ENCODE results near the gene ANGPTL1.

Gene ANGPTL1

GRCh38 chr1:178825167-178825566, 45.7 kb downstream of the ANGPTL1 start:
- no peak overlapping the region for H3K9ac ChIP-seq (ENCODE audit: low read depth, low read length, poor library complexity)
- no peak overlapping the region for H2AK5ac ChIP-seq (ENCODE audit: low read depth, low read length)
- H3K4ac ChIP-seq (ENCODE audit: low read length): no peak overlapping the region
- no peak overlapping the region for H3K4me2 ChIP-seq (ENCODE audit: insufficient read depth, low read length, poor library complexity, severe bottlenecking)
- no peak overlapping the region for H3K4me3 ChIP-seq (ENCODE audit: low read length in 2 of 2)
- DNase-seq (ENCODE audit: low spot score): no peak
- H3K4me1 ChIP-seq (ENCODE audit: control insufficient read depth in 2 of 2, insufficient read depth in 1 of 2, low read depth in 1 of 2, low read length in 2 of 2): no peaks in the 10 kb centered on the region
- no peak overlapping the region for H3K27ac ChIP-seq (replicated peaks; ENCODE audit: low read length)
- no peak overlapping the region for H2BK5ac ChIP-seq (ENCODE audit: low read length)
- H3K18ac ChIP-seq (ENCODE audit: low read length): no peak overlapping the region
- no CpG with 5 or more reads among the region's 2 CpGs for WGBS, 2 donors (ENCODE audit: extremely low coverage in 2 of 2, insufficient read length in 2 of 2, insufficient replicate concordance in 1 of 2)
- H2AFZ ChIP-seq (ENCODE audit: low read length): no peak overlapping the region
- no peak overlapping the region for H2BK12ac ChIP-seq (ENCODE audit: low read length)
- H4K91ac ChIP-seq (ENCODE audit: low read depth, low read length, poor library complexity): no peak overlapping the region
- no peak overlapping the region for H2BK120ac ChIP-seq (ENCODE audit: low read depth, low read length)
- H2BK15ac ChIP-seq (ENCODE audit: low read length): no peak overlapping the region
- H3K23ac ChIP-seq (ENCODE audit: low read depth, low read length, poor library complexity): no peak overlapping the region
- H4K8ac ChIP-seq (ENCODE audit: low read depth, low read length): no peak overlapping the region
- H3K36me3 ChIP-seq (replicated peaks in 1 of 2; ENCODE audit: control insufficient read depth in 2 of 2, insufficient read depth in 2 of 2, low read length in 2 of 2): peaks cover 2 to 3% of the 10 kb centered on the region in 2 donors
- H3K14ac ChIP-seq (ENCODE audit: low read length): no peak overlapping the region
- H3K9me3 ChIP-seq (replicated peaks in 1 of 2; ENCODE audit: control insufficient read depth in 2 of 2, insufficient read depth in 1 of 2, low read depth in 1 of 2, low read length in 2 of 2): peaks cover 2 to 7% of the 10 kb centered on the region in 2 donors
- H3K27me3 ChIP-seq (ENCODE audit: control insufficient read depth in 3 of 3, insufficient read depth in 3 of 3, low read depth in 1 of 3, low read length in 3 of 3): no peaks in the 10 kb centered on the region
- H3K79me1 ChIP-seq (ENCODE audit: low read depth, low read length): peaks cover 3% of the 10 kb centered on the region

DNA sequence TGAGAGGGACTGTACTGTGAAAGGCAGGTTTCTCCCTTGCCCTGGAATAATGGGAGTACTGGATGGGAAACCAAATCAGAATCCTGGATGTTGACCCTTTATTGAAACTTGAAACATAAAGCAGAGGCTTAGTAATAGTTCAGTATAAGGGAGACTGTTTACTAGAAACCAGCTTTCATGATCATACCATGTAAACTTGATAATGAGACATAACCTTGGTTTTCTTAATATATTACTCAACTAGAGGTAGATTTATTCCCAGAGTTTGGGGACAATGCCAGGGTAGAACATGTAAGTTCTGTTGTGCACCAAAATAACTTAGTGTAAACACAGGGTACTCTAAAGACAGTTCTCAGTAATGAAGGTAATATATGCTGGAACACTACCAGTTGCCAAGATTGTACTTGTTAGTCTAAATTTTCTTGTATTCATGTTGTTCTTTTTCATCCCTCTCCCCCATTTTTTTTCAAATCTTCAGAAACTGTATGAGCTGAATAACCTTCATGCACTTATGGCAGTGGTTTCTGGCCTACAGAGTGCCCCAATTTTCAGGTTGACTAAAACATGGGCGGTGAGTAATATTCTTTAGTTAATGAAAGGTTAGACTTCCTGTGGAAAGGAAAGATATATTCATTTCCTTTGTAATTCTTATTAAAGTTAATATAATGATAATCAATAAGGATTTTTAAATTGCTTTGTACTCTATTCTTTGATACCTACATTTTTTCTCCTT, 49.6 kb downstream of the ANGPTL1 start:
- no peak overlapping the region for H3K4me2 ChIP-seq (ENCODE audit: insufficient read depth, low read length, poor library complexity, severe bottlenecking)
- no peak overlapping the region for H3K9ac ChIP-seq (ENCODE audit: low read depth, low read length, poor library complexity)
- H3K4me1 ChIP-seq (ENCODE audit: control insufficient read depth in 2 of 2, insufficient read depth in 1 of 2, low read depth in 1 of 2, low read length in 2 of 2): no peaks in the 10 kb centered on the region
- H2BK15ac ChIP-seq (ENCODE audit: low read length): no peak overlapping the region
- no peak overlapping the region for H3K18ac ChIP-seq (ENCODE audit: low read length)
- H3K9me3 ChIP-seq (replicated peaks in 1 of 2; ENCODE audit: control insufficient read depth in 2 of 2, insufficient read depth in 1 of 2, low read depth in 1 of 2, low read length in 2 of 2): no peaks in the 10 kb centered on the region
- no peak overlapping the region for H3K4ac ChIP-seq (ENCODE audit: low read length)
- H3K27ac ChIP-seq (replicated peaks; ENCODE audit: low read length): no peak overlapping the region
- H3K23ac ChIP-seq (ENCODE audit: low read depth, low read length, poor library complexity): no peak overlapping the region
- no peak overlapping the region for H2AK5ac ChIP-seq (ENCODE audit: low read depth, low read length)
- no peaks in the 10 kb centered on the region for H3K79me1 ChIP-seq (ENCODE audit: low read depth, low read length)
- H3K4me3 ChIP-seq (ENCODE audit: low read length in 2 of 2): no peak overlapping the region
- DNase-seq (ENCODE audit: low spot score): no peak
- H2BK5ac ChIP-seq (ENCODE audit: low read length): no peak overlapping the region
- H2BK120ac ChIP-seq (ENCODE audit: low read depth, low read length): no peak overlapping the region
- H3K27me3 ChIP-seq (ENCODE audit: control insufficient read depth in 3 of 3, insufficient read depth in 3 of 3, low read depth in 1 of 3, low read length in 3 of 3): no peaks in the 10 kb centered on the region
- no peak overlapping the region for H4K91ac ChIP-seq (ENCODE audit: low read depth, low read length, poor library complexity)
- no peak overlapping the region for H2AFZ ChIP-seq (ENCODE audit: low read length)
- WGBS, 2 donors (ENCODE audit: extremely low coverage in 2 of 2, insufficient read length in 2 of 2, insufficient replicate concordance in 1 of 2): no CpG with 5 or more reads among the region's 1 CpG
- no peak overlapping the region for H4K8ac ChIP-seq (ENCODE audit: low read depth, low read length)
- no peak overlapping the region for H2BK12ac ChIP-seq (ENCODE audit: low read length)
- peaks cover 0 to 2% of the 10 kb centered on the region in 2 donors for H3K36me3 ChIP-seq (replicated peaks in 1 of 2; ENCODE audit: control insufficient read depth in 2 of 2, insufficient read depth in 2 of 2, low read length in 2 of 2)
- H3K14ac ChIP-seq (ENCODE audit: low read length): no peak overlapping the region

GRCh38 chr1:178819123-178819522, 51.8 kb downstream of the ANGPTL1 start:
- no peak overlapping the region for H2BK15ac ChIP-seq (ENCODE audit: low read length)
- no peak overlapping the region for H3K18ac ChIP-seq (ENCODE audit: low read length)
- no peaks in the 10 kb centered on the region for H3K4me1 ChIP-seq (ENCODE audit: control insufficient read depth in 2 of 2, insufficient read depth in 1 of 2, low read depth in 1 of 2, low read length in 2 of 2)
- no peak overlapping the region for H3K14ac ChIP-seq (ENCODE audit: low read length)
- H3K9ac ChIP-seq (ENCODE audit: low read depth, low read length, poor library complexity): no peak overlapping the region
- H4K8ac ChIP-seq (ENCODE audit: low read depth, low read length): no peak overlapping the region
- no peaks in the 10 kb centered on the region for H3K9me3 ChIP-seq (replicated peaks in 1 of 2; ENCODE audit: control insufficient read depth in 2 of 2, insufficient read depth in 1 of 2, low read depth in 1 of 2, low read length in 2 of 2)
- no peak overlapping the region for H2AK5ac ChIP-seq (ENCODE audit: low read depth, low read length)
- no peaks in the 10 kb centered on the region for H3K79me1 ChIP-seq (ENCODE audit: low read depth, low read length)
- no peak overlapping the region for H2BK120ac ChIP-seq (ENCODE audit: low read depth, low read length)
- H3K27me3 ChIP-seq (ENCODE audit: control insufficient read depth in 3 of 3, insufficient read depth in 3 of 3, low read depth in 1 of 3, low read length in 3 of 3): no peaks in the 10 kb centered on the region
- H4K91ac ChIP-seq (ENCODE audit: low read depth, low read length, poor library complexity): no peak overlapping the region
- H2AFZ ChIP-seq (ENCODE audit: low read length): no peak overlapping the region
- DNase-seq (ENCODE audit: low spot score): no peak
- no peak overlapping the region for H2BK12ac ChIP-seq (ENCODE audit: low read length)
- H3K36me3 ChIP-seq (replicated peaks in 1 of 2; ENCODE audit: control insufficient read depth in 2 of 2, insufficient read depth in 2 of 2, low read length in 2 of 2): peaks cover 4 to 6% of the 10 kb centered on the region in 2 donors
- no peak overlapping the region for H3K4me3 ChIP-seq (ENCODE audit: low read length in 2 of 2)
- H3K4me2 ChIP-seq (ENCODE audit: insufficient read depth, low read length, poor library complexity, severe bottlenecking): no peak overlapping the region
- no peak overlapping the region for H2BK5ac ChIP-seq (ENCODE audit: low read length)
- H3K23ac ChIP-seq (ENCODE audit: low read depth, low read length, poor library complexity): no peak overlapping the region
- no CpG with 5 or more reads among the region's 4 CpGs for WGBS, 2 donors (ENCODE audit: extremely low coverage in 2 of 2, insufficient read length in 2 of 2, insufficient replicate concordance in 1 of 2)
- H3K4ac ChIP-seq (ENCODE audit: low read length): no peak overlapping the region
- H3K27ac ChIP-seq (replicated peaks; ENCODE audit: low read length): no peak overlapping the region

GRCh38 chr1:178818416-178818815, 52.5 kb downstream of the ANGPTL1 start:
- Histone ChIP-seq H2BK15ac (ENCODE audit: low read length) (no peak overlapping the region), H3K36me3 (replicated peaks in 1 of 2; ENCODE audit: control insufficient read depth in 2 of 2, insufficient read depth in 2 of 2, low read length in 2 of 2) (peaks cover 6 to 10% of the 10 kb centered on the region in 2 donors), H3K9ac (ENCODE audit: low read depth, low read length, poor library complexity) (no peak overlapping the region), H3K27ac (replicated peaks; ENCODE audit: low read length) (no peak overlapping the region), H3K4ac (ENCODE audit: low read length) (no peak overlapping the region), H3K18ac (ENCODE audit: low read length) (no peak overlapping the region), H2AFZ (ENCODE audit: low read length) (no peak overlapping the region), H2BK120ac (ENCODE audit: low read depth, low read length) (no peak overlapping the region), H3K23ac (ENCODE audit: low read depth, low read length, poor library complexity) (no peak overlapping the region), H4K91ac (ENCODE audit: low read depth, low read length, poor library complexity) (no peak overlapping the region), H2BK5ac (ENCODE audit: low read length) (no peak overlapping the region), H4K8ac (ENCODE audit: low read depth, low read length) (no peak overlapping the region), H2AK5ac (ENCODE audit: low read depth, low read length) (no peak overlapping the region), H3K4me3 (ENCODE audit: low read length in 2 of 2) (no peak overlapping the region), H3K4me1 (ENCODE audit: control insufficient read depth in 2 of 2, insufficient read depth in 1 of 2, low read depth in 1 of 2, low read length in 2 of 2) (no peaks in the 10 kb centered on the region), H3K14ac (ENCODE audit: low read length) (no peak overlapping the region), H3K9me3 (replicated peaks in 1 of 2; ENCODE audit: control insufficient read depth in 2 of 2, insufficient read depth in 1 of 2, low read depth in 1 of 2, low read length in 2 of 2) (no peaks in the 10 kb centered on the region), H3K79me1 (ENCODE audit: low read depth, low read length) (no peaks in the 10 kb centered on the region), H2BK12ac (ENCODE audit: low read length) (no peak overlapping the region), H3K27me3 (ENCODE audit: control insufficient read depth in 3 of 3, insufficient read depth in 3 of 3, low read depth in 1 of 3, low read length in 3 of 3) (no peaks in the 10 kb centered on the region), H3K4me2 (ENCODE audit: insufficient read depth, low read length, poor library complexity, severe bottlenecking) (no peak overlapping the region)
- no CpG with 5 or more reads among the region's 2 CpGs for WGBS, 2 donors (ENCODE audit: extremely low coverage in 2 of 2, insufficient read length in 2 of 2, insufficient replicate concordance in 1 of 2)
- no peak for DNase-seq (ENCODE audit: low spot score)
